Fibroblast of the aortic adventitia (primary cell): ENCODE results near the gene CFAP68. TPM values are rescaled to one million over a fixed set of nuclear protein-coding genes. Genes with fewer than 3 reads are reported as not detected.
A peak's percentile ranks its signal among the peaks of the same experiment; 100 is the strongest.

ENCODE experiments used
- DNase-seq: peaks from one replicate; pipeline ENCODE4 v3.0.0-alpha.2; 2010; ENCODE audit warnings: low read depth
- H3K4me3 ChIP-seq: 2 replicates; pipeline ENCODE4 v1.5.1; 2011; ENCODE audit warnings: low read depth, mild to moderate bottlenecking, control low read depth, low read length, moderate library complexity
- CTCF ChIP-seq: IDR thresholded peaks from 2 replicates; pipeline ENCODE4 v1.5.1; 2011; ENCODE audit warnings: mild to moderate bottlenecking, low read length, control low read depth, inconsistent platforms; ENCODE audit not compliant: insufficient read depth
- total RNA-seq: library from RNA; depleted of rRNA; stranded (reverse); fragments of >200 nt; gene quantifications from 2 replicates; pipeline ENCODE4 v1.2.3, GENCODE V29; 2012; ENCODE audit warnings: low replicate concordance

CFAP68 gene
- total RNA-seq, 1 donor: 14.9 TPM

GRCh38 chr11:111846063-111846462, 33.3 kb upstream of the CFAP68 start:
- no peak overlapping the region for H3K4me3 ChIP-seq
- TF ChIP-seq CTCF: no peak
- peak; percentile 27 for DNase-seq

- peak; percentile 68 for DNase-seq
- no peak overlapping the region for H3K4me3 ChIP-seq
- TF ChIP-seq CTCF: no peak
Observed at GRCh38 chr11:111846636-111847035, 32.7 kb upstream of the CFAP68 start.

GRCh38 chr11:111849631-111850030, 29.7 kb upstream of the CFAP68 start:
- DNase-seq: no peak
- no peak overlapping the region for H3K4me3 ChIP-seq
- TF ChIP-seq CTCF: no peak

GRCh38 chr11:111851067-111851466, 28.3 kb upstream of the CFAP68 start:
- H3K4me3 ChIP-seq: no peak overlapping the region
- DNase-seq: no peak
- no peak for TF ChIP-seq CTCF

DNA sequence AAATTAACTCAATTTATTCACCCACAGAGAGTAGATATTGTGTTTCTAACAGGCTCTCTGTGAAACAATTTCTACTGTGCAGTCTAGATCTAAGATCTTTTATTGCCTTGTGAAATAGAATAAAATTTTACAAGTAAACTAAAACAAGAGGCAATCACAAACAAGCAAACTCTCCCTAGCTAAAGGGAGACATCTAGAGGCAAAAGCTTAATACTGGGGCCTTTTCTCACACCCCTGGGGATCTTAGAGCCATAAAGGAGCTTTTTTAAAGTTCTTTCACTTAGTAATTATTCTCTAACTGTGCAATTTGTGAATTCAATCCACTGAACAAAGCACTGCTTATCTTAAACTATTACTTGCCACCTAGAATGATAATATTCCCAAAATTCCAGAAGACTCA, 27.7 kb upstream of the CFAP68 start:
- H3K4me3 ChIP-seq: no peak overlapping the region
- peak; percentile 36 for DNase-seq
- peak; percentile 55 for TF ChIP-seq CTCF

DNA sequence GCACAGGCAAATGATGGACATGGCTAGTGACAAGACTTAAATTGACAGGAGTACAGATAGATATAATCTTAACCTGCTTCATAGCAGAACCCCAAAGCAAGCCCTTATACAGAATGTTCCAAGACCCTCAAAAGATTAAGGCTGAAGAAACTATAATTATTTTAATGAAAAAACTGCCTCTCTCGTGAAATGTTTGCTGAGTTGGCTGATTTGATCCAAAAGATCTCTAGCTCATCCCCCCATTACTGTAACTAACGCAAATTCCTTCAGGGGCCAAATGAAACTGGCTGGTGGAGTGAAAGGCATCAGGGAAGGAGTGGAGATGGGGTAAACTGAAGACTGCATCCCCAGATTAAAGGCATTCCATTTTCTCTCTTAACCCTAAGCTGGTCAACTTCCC, 27.2 kb upstream of the CFAP68 start:
- no peak overlapping the region for H3K4me3 ChIP-seq
- no peak for DNase-seq
- no peak for TF ChIP-seq CTCF

DNA sequence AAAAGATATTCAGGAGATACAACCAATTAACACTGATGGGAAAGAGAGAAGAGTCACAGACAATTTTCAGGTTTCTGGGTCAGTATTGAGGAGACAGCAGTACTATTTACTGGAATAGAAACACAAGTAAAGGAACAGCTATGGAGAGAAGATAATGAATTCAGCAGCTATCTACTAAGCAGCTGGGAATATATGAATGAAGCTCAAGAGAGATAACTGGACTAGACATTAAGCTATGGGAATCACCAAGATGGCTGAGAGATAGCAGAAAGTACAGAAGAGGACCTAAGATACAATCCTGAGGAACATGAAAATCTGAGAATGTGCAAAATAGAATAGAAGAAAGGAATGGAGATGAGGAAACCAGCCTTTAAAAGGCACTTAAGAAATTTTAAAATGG, 23.8 kb upstream of the CFAP68 start:
- no peak for TF ChIP-seq CTCF
- DNase-seq: no peak
- no peak overlapping the region for H3K4me3 ChIP-seq
